ENCODE measurements around the gene DNAH2.
"Not testable (repeated sequence)": the region's sequence is repeated elsewhere in the genome, so short reads cannot be mapped to it uniquely, and the experiment has no call there.

The DNAH2 gene

DNA sequence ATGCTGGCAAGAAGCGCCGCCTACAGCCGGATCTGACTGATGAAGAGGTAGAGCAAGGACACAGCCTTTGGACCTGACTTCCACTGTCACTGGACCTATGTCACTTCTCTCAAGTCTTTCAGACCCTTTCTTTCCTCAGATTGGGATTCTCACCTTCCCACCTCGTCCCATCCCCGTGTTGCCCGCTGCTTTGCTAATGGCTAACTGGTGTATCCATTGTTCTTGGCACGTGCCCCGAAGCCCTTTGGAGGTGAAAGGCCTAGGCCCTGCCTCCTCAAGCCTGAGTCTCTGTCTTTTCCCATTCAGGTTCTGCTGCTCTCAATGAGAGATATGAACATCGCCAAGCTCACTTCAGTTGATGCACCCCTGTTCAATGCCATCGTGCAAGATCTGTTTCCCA lies 63.2 kb downstream of the DNAH2 start:
- DNase-seq: no peak

DNA sequence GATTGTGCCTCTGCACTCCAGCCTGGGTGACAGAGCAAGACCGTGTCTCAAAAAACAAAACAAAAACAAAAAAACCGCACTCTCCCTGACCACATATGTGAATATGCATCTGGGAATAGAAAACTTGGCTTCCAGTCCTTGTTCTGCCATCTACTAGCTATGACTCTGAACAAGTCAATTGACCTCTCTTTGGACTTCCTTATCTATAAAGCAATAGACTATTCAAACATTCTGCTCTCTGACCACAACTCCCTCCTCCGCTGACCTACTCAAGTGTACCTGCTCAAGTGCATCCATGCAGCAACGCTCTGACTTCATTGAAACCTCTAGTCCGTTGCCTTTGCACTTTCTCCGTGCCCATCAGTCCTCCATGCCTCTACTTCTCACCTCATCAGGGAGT lies 63.9 kb downstream of the DNAH2 start:
- no peak for DNase-seq

DNA sequence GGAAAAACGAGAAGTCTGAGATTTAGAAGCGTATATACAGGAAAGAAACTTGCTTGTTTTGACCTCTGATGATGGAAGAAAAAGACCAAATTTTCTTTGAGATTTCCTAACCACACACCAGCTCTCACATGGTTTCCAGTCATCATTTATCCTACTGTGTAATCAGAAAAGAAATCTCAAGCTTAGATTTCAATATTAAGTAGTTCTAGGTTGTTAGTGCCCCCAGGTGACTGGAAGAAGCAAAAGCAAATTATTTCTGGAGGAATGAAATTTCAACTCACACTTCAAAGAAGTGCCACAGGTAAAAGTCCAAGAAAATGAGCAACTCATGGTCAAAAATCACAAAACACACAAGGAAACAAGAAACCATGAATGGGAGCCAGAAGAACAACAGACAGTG lies 64.7 kb downstream of the DNAH2 start:
- no peak for DNase-seq

- DNase-seq: no peak
Measured at GRCh38 chr17:7786866-7787265, 69.3 kb downstream of the DNAH2 start.

- DNase-seq: no peak
Measured at GRCh38 chr17:7789131-7789530, 71.6 kb downstream of the DNAH2 start.

- no peak for DNase-seq
Measured at GRCh38 chr17:7790150-7790549, 72.6 kb downstream of the DNAH2 start.

- no peak for DNase-seq
Measured at GRCh38 chr17:7792611-7793010, 75.1 kb downstream of the DNAH2 start.

DNA sequence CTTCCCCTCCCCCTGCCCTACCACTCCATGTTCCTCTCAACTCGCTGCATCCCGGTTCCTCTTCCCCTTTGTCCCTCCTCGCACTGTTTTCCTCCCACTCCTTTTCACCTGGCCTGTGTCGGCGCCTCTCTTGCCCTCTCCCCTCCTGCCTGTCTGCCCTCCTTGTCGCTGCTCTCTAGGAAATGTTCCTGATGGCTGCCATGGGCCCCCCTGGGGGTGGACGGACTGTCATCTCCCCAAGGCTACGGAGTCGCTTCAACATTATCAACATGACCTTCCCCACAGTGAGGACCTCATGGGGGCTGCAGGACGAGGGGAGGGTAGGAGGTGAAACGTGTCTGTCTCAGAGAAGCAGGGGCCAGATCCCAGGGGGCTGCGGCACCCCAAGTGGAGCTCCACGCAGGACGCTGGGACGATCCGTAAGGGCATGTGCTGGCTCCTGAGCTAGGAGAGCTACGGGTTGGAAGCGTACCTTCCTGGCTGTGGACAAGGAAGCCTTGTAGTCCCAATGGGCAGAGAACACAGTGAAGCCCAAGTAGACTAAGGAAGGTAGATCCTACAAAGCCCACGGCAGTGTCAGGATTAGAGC lies 76.6 kb downstream of the DNAH2 start:
- no peak for DNase-seq

DNA sequence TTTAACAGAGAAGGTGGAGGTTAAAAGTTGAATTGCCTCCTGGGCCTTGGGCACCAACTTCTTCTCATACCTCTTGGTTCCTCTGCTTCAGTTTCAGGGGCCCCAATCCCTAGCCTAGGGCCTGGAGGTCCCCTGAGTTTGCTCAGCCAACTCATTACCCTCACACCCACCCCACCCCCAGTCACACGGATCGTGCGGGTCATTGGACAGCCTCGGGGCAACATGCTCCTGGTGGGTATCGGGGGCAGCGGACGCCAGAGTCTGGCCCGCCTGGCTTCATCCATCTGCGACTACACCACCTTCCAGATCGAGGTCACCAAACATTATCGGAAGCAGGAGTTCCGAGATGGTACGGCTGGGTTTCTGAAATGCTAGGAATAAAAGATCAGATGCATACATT lies 80.4 kb downstream of the DNAH2 start:
- no peak for DNase-seq

DNA sequence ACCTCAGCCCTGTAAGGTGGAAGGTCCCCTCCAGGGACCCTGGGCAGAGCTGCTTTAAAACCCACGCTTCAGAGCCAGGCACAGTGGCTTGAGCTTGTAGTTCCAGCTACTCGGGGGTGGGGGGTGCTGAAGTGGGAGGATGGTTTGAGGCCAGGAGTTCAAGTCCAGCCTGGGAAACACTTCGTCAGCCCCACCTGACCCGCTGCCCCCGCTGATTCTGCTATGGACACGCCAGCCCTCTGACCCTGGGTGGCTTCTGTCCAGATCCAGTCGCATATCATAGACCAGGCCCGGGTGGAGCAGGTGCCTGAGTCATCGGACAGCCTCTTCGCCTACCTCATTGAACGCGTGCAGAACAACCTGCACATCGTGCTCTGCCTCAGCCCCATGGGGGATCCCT lies 81.3 kb downstream of the DNAH2 start:
- no peak for DNase-seq

- no peak for DNase-seq
Measured at GRCh38 chr17:7803981-7804380, 86.4 kb downstream of the DNAH2 start.

DNA sequence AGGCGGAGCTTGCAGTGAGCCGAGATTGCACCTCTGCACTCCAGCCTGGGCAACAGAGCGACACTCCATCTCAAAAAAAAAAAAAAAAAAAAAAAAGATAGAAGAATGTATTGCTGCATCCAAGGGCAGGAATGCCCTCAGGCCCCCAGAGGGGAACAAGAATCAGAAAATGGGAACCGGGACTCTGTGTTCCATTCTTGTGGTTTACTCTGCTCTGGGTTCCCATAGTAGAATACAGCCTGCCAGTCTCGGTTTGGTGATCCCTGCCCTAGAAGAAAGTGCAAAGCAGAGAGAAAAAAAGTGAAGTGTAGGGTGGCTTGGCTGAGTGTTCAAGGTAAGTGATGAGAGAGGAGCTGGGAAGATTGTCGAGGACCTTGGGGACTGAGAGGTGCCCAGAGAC lies 89.0 kb downstream of the DNAH2 start:
- DNase-seq: no peak

DNA sequence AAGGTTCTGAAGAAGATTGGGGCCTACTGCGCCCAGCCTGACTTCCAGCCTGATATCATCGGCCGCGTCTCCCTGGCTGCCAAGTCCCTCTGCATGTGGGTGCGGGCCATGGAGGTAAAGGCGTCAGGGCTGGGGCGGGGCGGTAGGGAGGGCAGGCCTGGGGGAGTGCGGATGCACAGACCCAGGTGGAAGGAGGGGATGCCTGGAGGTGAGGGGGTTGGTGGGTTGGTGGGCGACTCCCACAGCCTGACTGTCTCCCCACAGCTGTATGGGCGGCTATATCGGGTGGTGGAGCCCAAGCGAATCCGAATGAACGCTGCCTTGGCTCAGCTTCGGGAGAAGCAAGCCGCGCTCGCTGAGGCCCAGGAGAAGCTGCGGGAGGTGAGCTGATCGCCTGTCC lies 89.7 kb downstream of the DNAH2 start:
- no peak for DNase-seq

DNA sequence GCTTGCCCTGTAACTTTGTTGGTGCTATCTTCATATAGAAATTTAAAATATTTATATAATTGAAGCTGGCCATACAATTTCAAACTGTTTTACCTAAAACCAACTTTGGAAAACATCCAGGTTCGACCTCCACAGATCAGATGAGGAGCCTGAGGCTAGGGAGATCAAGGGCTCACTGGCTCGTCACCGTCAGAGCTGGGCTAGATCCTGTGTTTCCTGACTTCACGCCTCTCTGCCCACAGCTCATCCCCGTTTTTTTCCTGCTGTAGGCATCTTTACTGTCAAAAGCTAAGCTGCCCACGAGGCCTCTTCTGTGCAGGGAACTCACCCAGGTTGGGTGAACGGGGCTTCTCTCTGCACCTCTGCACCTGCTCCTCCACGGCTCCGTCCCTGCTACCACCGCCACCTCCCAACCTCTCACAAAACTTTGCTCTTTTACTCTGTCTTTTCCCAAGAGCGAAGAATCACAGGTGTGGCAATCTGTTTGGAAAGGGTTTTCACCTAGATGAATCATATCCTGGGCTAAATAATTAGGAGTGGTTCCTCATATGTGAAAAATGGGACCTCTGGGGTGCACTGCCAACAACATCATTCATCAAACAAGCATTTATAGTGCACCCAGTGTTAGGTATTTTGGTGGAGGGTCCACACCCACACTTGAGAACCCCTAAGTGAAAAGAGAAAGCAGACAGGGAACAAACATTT lies 91.7 kb downstream of the DNAH2 start:
- no peak for DNase-seq

- not testable (repeated sequence) for DNase-seq
Measured at GRCh38 chr17:7809791-7810343, 92.3 kb downstream of the DNAH2 start.

DNA sequence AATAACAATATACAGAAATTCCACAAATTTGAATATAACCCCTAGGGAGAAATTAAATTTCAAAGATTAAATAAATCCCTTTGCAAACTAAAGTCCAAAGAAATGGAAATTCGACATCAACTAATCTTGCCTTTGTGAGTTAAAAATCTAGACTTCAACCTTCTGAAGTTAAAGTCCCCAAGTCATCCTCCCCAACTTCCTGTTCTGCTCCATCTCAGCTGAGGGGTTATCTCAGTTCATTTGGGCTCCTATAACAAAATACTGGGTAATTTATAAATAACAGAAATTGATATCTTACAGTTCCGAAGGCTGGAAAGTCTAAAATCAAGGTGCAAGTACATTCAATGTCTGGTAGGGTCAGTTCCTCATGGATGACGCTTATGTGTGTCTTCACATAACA lies 93.7 kb downstream of the DNAH2 start:
- DNase-seq: no peak

DNA sequence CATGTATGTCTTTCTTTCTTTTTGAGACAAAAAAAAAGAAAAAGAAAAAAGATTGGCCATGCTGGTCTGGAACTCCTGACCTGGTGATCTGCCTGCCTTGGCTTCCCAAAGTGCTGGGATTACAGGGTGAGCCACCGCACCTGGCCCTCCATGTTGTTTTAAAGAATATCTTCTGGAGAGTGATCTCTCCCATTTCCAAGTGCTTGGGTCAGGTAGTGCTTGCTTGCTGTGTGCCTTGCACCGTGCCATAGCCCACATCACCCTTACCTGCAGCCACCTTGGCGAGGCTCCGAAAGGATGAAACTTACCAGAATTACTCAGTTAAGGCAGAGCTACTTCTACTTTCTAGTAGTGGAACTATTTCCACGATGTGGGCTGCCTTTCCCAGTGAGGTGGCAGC lies 97.4 kb downstream of the DNAH2 start:
- no peak for DNase-seq

- no peak for DNase-seq
Measured at GRCh38 chr17:7816926-7817642, 99.5 kb downstream of the DNAH2 start.

DNA sequence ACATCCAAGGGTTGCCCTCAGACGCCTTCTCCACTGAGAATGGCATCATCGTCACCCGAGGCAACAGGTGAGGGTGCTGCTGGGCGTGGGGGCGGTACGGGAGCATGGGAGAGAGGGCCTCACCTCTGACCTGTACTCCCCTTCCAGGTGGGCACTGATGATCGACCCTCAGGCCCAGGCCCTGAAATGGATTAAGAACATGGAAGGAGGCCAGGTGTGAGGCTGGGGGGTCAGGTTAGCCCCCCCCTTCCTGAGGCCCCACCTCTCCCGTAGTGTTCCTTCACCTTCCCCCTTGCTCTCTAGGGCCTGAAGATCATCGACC lies 100.1 kb downstream of the DNAH2 start:
- no peak for DNase-seq

DNA sequence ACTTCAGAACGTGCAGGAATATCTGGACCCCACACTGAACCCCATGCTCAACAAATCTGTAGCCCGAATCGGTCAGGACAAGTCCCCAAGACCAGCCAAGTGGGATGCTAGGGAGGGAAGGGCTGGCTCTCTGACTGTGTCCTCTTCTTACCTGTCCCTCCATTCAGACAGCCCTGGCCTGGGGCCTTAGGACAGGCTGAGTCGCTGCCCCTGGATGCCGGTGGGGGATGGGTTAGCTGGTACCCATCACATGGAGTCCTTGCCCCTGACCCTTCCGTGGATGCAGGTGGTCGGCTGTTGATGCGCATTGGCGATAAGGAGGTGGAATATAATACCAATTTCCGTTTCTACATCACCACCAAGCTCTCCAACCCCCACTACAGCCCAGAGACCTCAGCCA lies 100.5 kb downstream of the DNAH2 start:
- no peak for DNase-seq

- no peak for DNase-seq
Measured at GRCh38 chr17:7818746-7819645, 101.5 kb downstream of the DNAH2 start.

DNA sequence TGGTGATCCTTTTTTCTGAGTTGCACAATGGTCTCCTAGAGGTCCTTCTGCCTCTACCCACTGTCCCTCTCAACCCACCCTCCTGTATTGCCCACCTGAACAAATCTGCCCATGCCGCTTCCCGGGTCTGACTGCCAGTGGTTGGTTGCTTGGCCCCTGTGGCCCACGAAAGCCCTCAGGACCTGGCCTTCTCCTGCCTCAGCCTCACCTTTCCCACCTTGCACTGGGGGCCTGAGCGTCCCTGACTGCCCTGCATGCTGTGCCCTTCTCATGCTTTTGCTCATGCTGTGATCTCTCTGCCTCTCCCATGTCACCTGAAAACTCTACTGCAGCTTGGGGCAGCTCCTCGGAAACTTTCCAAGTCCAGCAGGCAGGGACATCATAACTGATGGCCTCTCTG lies 102.7 kb downstream of the DNAH2 start:
- no peak for DNase-seq

DNA sequence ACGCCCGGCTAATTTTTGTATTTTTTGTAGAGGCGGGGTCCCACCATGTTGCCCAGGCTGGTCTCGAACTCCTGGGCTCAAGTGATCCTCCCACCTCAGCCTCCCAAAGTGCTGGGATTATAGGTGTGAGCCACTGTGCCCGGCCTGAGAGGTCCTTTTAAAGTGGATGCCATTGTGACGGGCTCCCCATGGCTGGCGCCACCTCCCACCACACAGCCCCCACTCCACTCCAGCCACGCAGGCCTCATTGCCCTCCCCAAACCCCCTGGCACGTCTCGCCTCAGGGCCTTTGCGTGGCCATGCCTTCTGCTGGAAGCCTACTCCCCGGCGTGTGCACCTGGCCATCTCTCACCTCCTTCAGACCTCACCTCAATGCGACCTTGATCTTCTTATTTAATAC lies 104.6 kb downstream of the DNAH2 start:
- no peak for DNase-seq
